Gastrocnemius medialis (tissue), 4 donors: Measurements from ENCODE around the gene PARD3B. TPM values are rescaled to one million over a fixed set of nuclear protein-coding genes. Genes with fewer than 3 reads are reported as not detected.
A peak's percentile ranks its signal among the peaks of the same experiment; 100 is the strongest.

Experiments used
- ATAC-seq, 2 donors: fragments of 150-250 bp; one replicate each; pipeline ENCODE4 v1.9.1; 2016
- DNase-seq, 2 donors: peaks; one replicate each; pipeline ENCODE4 v3.0.0-alpha.2; 2019
- H3K27ac ChIP-seq, 4 donors: fragments of 200-600 bp; sonication (generic); 1 replicate in 1 of 4; 2 replicates in 3 of 4; pipeline ENCODE4 v1.5.1; 2016 to 2018; ENCODE audit warnings: mild to moderate bottlenecking in 2 of 4, moderate library complexity in 1 of 4
- H3K27me3 ChIP-seq, 3 donors: fragments of 200-600 bp; sonication (generic) in 2 of 3; 1 replicate in 1 of 3; 2 replicates in 2 of 3; pipeline versions ENCODE4 v1.5.1 to v1.6.0; 2016 to 2019; ENCODE audit warnings: mild to moderate bottlenecking in 1 of 3, moderate library complexity in 1 of 3
- H3K36me3 ChIP-seq, 2 donors: fragments of 200-600 bp; sonication (generic) in 1 of 2; one replicate each; pipeline ENCODE4 v1.5.1; 2017 to 2018
- H3K4me1 ChIP-seq, 2 donors: fragments of 200-600 bp; sonication (generic) in 1 of 2; one replicate each; pipeline ENCODE4 v1.5.1; 2016 to 2017; ENCODE audit warnings: mild to moderate bottlenecking in 2 of 2
- H3K4me3 ChIP-seq, 4 donors: fragments of 200-600 bp; sonication (generic) in 3 of 4; 1 replicate in 1 of 4; 2 replicates in 3 of 4; pipeline ENCODE4 v1.5.1; 2016 to 2019; ENCODE audit warnings: mild to moderate bottlenecking in 2 of 4
- H3K9me3 ChIP-seq, 3 donors: fragments of 200-600 bp; sonication (generic) in 2 of 3; 1 replicate in 1 of 3; 2 replicates in 2 of 3; pipeline ENCODE4 v1.5.1; 2016 to 2019
- POLR2A ChIP-seq, 2 donors: fragments of 450-650 bp; IDR thresholded peaks; one replicate each; pipeline ENCODE4 v1.6.1; 2017; ENCODE audit warnings: antibody characterized with exemption in 2 of 2, mild to moderate bottlenecking in 2 of 2, moderate library complexity in 2 of 2
- in situ Hi-C, 4 donors: fragments of 200-750 bp; cut with MboI; loops; one replicate each; pipeline versions ENCODE4 v1.15.0 to v1.8.0; 2017; ENCODE audit warnings: low sequenced_read_pairs in 4 of 4
- intact Hi-C: fragments of 100-400 bp; cut with DNase I; formaldehyde crosslinking; loops from one replicate; pipeline ENCODE4 v1.15.1; 2023; ENCODE audit warnings: low total_unique reads
- total RNA-seq, 4 donors: library from RNA; depleted of rRNA; stranded (reverse); fragments of >200 nt; gene quantifications; one replicate each; pipeline versions ENCODE4 v1.1.0 to v1.2.3, GENCODE V29; 2016
- TF ChIP-seq, protein P1 (sequence below), 5 experiments: fragments of 450-650 bp in 3 of 5; fragments of 200-600 bp in 2 of 5; sonication (generic) in 2 of 5; IDR thresholded peaks in 4 of 5; conservative IDR thresholded peaks in 1 of 5; 1 replicate in 4 of 5; 2 replicates in 1 of 5; pipeline ENCODE4 v1.5.1; 2016 to 2019; ENCODE audit warnings: antibody characterized with exemption in 5 of 5, mild to moderate bottlenecking in 3 of 5, moderate library complexity in 3 of 5

PARD3B gene, protein sequence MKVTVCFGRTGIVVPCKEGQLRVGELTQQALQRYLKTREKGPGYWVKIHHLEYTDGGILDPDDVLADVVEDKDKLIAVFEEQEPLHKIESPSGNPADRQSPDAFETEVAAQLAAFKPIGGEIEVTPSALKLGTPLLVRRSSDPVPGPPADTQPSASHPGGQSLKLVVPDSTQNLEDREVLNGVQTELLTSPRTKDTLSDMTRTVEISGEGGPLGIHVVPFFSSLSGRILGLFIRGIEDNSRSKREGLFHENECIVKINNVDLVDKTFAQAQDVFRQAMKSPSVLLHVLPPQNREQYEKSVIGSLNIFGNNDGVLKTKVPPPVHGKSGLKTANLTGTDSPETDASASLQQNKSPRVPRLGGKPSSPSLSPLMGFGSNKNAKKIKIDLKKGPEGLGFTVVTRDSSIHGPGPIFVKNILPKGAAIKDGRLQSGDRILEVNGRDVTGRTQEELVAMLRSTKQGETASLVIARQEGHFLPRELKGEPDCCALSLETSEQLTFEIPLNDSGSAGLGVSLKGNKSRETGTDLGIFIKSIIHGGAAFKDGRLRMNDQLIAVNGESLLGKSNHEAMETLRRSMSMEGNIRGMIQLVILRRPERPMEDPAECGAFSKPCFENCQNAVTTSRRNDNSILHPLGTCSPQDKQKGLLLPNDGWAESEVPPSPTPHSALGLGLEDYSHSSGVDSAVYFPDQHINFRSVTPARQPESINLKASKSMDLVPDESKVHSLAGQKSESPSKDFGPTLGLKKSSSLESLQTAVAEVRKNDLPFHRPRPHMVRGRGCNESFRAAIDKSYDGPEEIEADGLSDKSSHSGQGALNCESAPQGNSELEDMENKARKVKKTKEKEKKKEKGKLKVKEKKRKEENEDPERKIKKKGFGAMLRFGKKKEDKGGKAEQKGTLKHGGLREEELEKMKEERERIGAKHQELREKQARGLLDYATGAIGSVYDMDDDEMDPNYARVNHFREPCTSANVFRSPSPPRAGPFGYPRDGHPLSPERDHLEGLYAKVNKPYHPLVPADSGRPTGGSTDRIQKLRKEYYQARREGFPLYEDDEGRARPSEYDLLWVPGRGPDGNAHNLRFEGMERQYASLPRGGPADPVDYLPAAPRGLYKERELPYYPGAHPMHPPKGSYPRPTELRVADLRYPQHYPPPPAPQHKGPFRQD (N-terminal part only)
- 10 to 100 TPM in 1 of 4 donors, 1 to 10 TPM in 3; 2.2 to 15.5 (median 4.6) TPM for total RNA-seq

DNA sequence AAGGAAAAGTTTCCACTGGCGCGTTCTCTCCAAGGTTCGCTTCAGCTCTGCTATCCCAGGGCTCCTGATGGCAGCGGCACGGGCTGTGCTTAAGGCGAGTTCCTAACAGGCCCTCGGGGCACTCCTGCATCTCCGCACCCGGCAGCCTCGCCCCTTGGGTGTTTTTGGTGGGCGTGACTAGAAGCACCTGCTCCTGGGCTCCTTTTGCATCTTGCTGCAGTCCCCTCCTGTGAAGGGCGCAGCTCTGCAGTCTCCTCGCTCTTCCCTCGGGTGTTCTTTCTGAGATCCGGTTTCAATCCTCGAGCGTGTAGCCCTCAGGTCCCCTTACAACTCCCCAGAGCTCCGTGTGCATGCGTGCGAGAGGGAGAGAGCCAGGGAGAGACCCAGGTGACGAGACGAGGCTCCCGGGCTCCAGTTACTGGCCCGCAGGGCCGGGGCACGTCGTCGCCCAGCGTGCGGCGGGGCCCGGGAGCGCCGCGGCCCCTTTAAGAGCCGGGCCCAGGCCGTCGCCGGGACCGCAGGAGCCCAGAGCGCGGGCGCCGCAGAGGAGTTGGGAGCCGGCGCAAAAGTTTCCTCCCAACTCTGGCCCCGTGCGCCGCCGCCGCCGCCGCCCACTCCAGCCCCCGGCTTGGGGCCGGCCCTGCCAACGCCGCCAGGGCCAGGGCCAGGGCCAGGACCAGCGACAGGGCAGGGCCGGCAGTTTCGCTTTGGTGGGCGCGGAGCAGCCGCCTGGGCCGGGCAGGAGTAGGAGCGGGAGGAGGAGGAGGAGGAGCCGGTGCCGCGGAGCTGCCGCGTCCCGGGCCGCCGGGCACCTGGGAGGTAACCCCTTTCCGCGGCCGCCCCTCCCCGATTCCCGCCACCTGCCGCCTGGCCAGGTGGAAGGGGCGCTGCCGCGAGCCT, at the start of gene PARD3B:
Gene PARD3B, plus strand, starts transcription at position 515 of the 900 bp plus-strand sequence. CDS start 525 bp downstream, outside the sequence.
- in situ Hi-C loops, result no loop called here
- Histone ChIP-seq H3K27me3 (no peaks in the 10 kb centered on the region), H3K4me1 (peaks cover 14 to 20% of the 10 kb centered on the region in 2 donors), H3K27ac (peak within 1 kb of the TSS; percentile 47 to 82 (median 73)), H3K4me3 (peak within 1 kb of the TSS; percentile 70 to 82 (median 78)), H3K36me3 (no peaks in the 10 kb centered on the region), H3K9me3 (no peaks in the 10 kb centered on the region)
- TF ChIP-seq, protein P1, sequence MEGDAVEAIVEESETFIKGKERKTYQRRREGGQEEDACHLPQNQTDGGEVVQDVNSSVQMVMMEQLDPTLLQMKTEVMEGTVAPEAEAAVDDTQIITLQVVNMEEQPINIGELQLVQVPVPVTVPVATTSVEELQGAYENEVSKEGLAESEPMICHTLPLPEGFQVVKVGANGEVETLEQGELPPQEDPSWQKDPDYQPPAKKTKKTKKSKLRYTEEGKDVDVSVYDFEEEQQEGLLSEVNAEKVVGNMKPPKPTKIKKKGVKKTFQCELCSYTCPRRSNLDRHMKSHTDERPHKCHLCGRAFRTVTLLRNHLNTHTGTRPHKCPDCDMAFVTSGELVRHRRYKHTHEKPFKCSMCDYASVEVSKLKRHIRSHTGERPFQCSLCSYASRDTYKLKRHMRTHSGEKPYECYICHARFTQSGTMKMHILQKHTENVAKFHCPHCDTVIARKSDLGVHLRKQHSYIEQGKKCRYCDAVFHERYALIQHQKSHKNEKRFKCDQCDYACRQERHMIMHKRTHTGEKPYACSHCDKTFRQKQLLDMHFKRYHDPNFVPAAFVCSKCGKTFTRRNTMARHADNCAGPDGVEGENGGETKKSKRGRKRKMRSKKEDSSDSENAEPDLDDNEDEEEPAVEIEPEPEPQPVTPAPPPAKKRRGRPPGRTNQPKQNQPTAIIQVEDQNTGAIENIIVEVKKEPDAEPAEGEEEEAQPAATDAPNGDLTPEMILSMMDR (IDR thresholded peaks at IDR 0.05 in 4 of 5, conservative IDR thresholded peaks at IDR 0.05 in 1 of 5), result no peak
- peak in 1 of 2 donors; percentile 34 for TF ChIP-seq POLR2A (IDR thresholded peaks at IDR 0.05)
- peak; percentile 9 to 43 for DNase-seq
- intact Hi-C loops, result loop anchor here (10.0 kb wide), 1 partner anchor 320 kb away; no protein-coding TSS in a partner anchor
- ATAC-seq, result peak; percentile 72 to 85

GRCh38 chr2:204496779-204497178, 48.5 kb upstream of the PARD3B start:
- Histone ChIP-seq H3K36me3 (no peaks in the 10 kb centered on the region), H3K27me3 (no peaks in the 10 kb centered on the region), H3K27ac (no peak overlapping the region), H3K4me3 (no peak overlapping the region), H3K4me1 (no peaks in the 10 kb centered on the region), H3K9me3 (no peaks in the 10 kb centered on the region)
- TF ChIP-seq, protein P1 (IDR thresholded peaks at IDR 0.05 in 4 of 5, conservative IDR thresholded peaks at IDR 0.05 in 1 of 5), result no peak
- no peak for TF ChIP-seq POLR2A (IDR thresholded peaks at IDR 0.05)
- no peak for ATAC-seq
- in situ Hi-C loops, result no loop called here
- intact Hi-C loops, result no loop called here
- no peak for DNase-seq

DNA sequence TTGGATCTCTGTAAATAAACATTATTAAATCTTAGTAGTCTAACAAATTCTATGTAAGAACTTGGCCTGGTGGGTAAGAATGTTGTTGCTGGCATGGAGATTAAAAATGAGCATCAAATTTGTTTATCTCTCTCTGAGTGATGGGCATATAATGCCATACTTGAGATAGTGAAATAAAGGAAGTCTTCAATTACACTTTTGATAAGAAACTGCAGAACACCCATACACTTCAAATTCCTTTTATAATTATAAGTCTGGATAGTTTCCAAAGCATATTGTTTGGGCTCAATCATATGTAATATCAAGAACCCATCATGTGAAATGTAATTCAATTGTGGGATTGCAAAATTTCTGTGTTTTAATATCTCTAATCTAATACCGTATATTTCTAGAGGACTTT, 47.4 kb upstream of the PARD3B start:
- in situ Hi-C loops, result no loop called here
- intact Hi-C loops, result no loop called here
- H3K27ac ChIP-seq, result no peak overlapping the region
- no peaks in the 10 kb centered on the region for H3K9me3 ChIP-seq
- no peaks in the 10 kb centered on the region for H3K27me3 ChIP-seq
- H3K36me3 ChIP-seq, result no peaks in the 10 kb centered on the region
- TF ChIP-seq POLR2A (IDR thresholded peaks at IDR 0.05), result no peak
- TF ChIP-seq, protein P1 (IDR thresholded peaks at IDR 0.05 in 4 of 5, conservative IDR thresholded peaks at IDR 0.05 in 1 of 5), result no peak
- DNase-seq (no peak), ATAC-seq (no peak)
- no peaks in the 10 kb centered on the region for H3K4me1 ChIP-seq
- H3K4me3 ChIP-seq, result no peak overlapping the region

DNA sequence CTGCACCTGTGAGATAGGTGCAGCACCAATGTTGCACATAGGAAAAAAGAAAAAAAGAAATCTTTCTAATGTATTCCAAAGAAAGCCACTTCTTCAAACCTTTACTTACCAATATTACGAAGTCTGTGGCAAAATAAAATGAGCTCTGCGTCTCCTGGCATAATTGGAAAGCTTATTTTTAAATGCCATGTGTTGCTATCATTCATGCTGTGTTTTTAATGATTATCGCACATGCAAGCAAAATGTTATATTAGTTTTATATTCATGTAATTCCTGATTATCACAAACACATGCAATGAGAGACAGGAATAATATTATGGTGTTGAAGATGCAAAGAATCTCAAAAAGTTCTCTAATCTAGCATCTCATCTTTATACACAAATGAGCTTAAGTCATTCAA, 47.0 kb upstream of the PARD3B start:
- Histone ChIP-seq H3K27me3 (no peaks in the 10 kb centered on the region), H3K27ac (no peak overlapping the region), H3K4me3 (no peak overlapping the region), H3K4me1 (no peaks in the 10 kb centered on the region), H3K9me3 (no peaks in the 10 kb centered on the region), H3K36me3 (no peaks in the 10 kb centered on the region)
- ATAC-seq, result no peak
- in situ Hi-C loops (no loop called here), intact Hi-C loops (no loop called here)
- no peak for DNase-seq
- TF ChIP-seq, protein P1 (IDR thresholded peaks at IDR 0.05 in 4 of 5, conservative IDR thresholded peaks at IDR 0.05 in 1 of 5), result no peak
- TF ChIP-seq POLR2A (IDR thresholded peaks at IDR 0.05), result no peak
